Measurements from ENCODE around the gene SH3BP1. TPM values are rescaled to one million over a fixed set of nuclear protein-coding genes. Genes with fewer than 3 reads are reported as not detected.
"Not testable (repeated sequence)": the region's sequence is repeated elsewhere in the genome, so short reads cannot be mapped to it uniquely, and the experiment has no call there.

SH3BP1 gene, protein sequence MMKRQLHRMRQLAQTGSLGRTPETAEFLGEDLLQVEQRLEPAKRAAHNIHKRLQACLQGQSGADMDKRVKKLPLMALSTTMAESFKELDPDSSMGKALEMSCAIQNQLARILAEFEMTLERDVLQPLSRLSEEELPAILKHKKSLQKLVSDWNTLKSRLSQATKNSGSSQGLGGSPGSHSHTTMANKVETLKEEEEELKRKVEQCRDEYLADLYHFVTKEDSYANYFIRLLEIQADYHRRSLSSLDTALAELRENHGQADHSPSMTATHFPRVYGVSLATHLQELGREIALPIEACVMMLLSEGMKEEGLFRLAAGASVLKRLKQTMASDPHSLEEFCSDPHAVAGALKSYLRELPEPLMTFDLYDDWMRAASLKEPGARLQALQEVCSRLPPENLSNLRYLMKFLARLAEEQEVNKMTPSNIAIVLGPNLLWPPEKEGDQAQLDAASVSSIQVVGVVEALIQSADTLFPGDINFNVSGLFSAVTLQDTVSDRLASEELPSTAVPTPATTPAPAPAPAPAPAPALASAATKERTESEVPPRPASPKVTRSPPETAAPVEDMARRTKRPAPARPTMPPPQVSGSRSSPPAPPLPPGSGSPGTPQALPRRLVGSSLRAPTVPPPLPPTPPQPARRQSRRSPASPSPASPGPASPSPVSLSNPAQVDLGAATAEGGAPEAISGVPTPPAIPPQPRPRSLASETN
- 5.0 and 10.4 TPM in 2 replicates for total RNA-seq

DNA sequence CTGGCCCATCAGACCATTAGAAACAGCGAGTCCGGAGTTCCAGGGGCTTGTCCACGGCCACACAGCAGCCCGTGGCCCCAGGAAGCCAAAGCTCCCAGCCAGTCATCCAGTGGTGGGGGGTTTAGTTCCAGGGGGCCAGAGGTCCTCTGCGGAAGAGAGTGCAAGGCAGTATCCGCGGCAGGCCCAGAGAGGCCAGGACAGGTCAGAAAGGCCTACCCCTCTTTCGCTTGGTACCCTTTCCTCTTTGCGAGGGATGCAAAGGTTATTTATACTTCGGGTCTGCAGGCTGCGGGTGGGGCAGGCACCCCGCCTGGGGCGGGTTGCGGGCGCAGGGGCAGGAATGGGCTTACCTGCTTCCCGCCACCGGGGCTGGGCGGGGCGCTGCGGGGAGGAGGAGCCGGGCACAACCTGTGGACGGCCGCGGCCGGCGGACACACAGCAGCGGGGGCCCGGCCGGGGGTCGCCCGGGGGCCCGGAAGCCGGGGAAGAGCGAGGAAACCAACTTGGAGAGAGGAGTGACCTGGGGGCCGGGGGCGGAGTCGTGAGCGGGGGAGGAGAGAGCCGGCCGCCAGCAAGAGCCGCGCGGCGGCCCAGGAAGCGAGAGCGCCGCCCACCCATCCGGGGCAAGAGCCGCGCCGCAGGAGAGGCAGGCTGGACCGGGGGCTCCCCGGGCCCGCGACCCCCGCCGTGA, at the start of gene SH3BP1:
Gene SH3BP1, plus strand, starts transcription at position 600 of the 691 bp plus-strand sequence. CDS start 119 bp downstream, outside the sequence.
- Histone ChIP-seq H3K4me3 (ENCODE audit: low read depth, low read length) (peak within 1 kb of the TSS; percentile 65), H3K27me3 (ENCODE audit: control insufficient read depth, insufficient read depth, low read length) (no peaks in the 10 kb centered on the region), H3K36me3 (ENCODE audit: control insufficient read depth, insufficient read depth, low read length) (no peaks in the 10 kb centered on the region)
- TF ChIP-seq, protein P1, sequence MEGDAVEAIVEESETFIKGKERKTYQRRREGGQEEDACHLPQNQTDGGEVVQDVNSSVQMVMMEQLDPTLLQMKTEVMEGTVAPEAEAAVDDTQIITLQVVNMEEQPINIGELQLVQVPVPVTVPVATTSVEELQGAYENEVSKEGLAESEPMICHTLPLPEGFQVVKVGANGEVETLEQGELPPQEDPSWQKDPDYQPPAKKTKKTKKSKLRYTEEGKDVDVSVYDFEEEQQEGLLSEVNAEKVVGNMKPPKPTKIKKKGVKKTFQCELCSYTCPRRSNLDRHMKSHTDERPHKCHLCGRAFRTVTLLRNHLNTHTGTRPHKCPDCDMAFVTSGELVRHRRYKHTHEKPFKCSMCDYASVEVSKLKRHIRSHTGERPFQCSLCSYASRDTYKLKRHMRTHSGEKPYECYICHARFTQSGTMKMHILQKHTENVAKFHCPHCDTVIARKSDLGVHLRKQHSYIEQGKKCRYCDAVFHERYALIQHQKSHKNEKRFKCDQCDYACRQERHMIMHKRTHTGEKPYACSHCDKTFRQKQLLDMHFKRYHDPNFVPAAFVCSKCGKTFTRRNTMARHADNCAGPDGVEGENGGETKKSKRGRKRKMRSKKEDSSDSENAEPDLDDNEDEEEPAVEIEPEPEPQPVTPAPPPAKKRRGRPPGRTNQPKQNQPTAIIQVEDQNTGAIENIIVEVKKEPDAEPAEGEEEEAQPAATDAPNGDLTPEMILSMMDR (IDR thresholded peaks at IDR 0.05; ENCODE audit: insufficient read depth, low read length, poor library complexity, severe bottlenecking), result no peak
- DNase-seq (ENCODE audit: low read depth), result no peak

DNA sequence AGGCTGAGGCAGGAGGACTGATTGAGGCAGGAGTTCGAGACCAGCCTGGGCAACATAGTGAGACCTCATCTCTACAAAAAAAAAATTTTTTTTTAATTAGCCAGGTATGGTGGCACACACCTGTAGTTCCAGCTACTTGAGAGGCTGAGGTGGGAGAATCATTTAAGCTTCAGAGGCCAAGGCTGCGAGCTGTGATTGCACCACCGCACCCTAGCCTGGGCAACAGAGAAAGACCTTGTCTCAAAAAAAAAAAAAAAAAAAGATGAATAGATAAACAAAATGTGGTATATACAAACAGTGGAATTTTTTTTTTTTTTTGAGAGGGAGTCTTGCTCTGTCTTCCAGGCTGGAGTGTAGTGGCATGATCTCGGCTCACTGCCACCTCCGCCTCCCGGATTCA, 48.4 kb upstream of the SH3BP1 start:
- H3K36me3 ChIP-seq (ENCODE audit: control insufficient read depth, insufficient read depth, low read length); H3K27me3 ChIP-seq (ENCODE audit: control insufficient read depth, insufficient read depth, low read length); H3K4me3 ChIP-seq (ENCODE audit: low read depth, low read length); DNase-seq (ENCODE audit: low read depth): not testable (repeated sequence)

DNA sequence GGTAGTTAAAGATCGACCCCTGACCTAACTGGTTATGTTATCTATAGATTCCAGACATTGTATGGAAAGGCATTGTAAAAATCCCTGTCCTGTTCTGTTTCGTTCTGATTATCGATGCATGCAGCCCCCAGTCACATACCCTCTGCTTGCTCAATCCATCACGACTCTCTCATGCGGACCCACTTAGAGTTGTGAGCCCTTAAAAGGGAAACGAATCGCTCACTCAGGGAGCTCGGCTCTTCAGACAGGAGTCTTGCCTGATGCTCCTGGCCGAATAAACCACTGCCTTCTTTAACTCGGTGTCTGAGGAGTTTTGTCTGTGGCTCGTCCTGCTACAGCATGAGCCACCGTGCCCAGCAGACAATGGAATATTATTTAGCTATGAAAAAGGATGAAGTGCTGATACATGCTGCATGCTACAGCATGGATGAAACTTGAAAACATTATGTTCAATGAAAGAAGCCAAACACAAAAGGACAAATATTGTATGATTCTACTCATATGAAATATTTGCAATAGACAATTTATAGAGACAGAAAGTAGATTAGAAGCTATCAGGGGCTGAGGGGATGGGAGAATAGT, 47.6 kb upstream of the SH3BP1 start:
- H3K36me3 ChIP-seq (ENCODE audit: control insufficient read depth, insufficient read depth, low read length), result no peaks in the 10 kb centered on the region
- peaks cover 2% of the 10 kb centered on the region for H3K27me3 ChIP-seq (ENCODE audit: control insufficient read depth, insufficient read depth, low read length)
- DNase-seq (ENCODE audit: low read depth), result no peak
- TF ChIP-seq, protein P1 (IDR thresholded peaks at IDR 0.05; ENCODE audit: insufficient read depth, low read length, poor library complexity, severe bottlenecking), result no peak
- H3K4me3 ChIP-seq (ENCODE audit: low read depth, low read length), result no peak overlapping the region

DNA sequence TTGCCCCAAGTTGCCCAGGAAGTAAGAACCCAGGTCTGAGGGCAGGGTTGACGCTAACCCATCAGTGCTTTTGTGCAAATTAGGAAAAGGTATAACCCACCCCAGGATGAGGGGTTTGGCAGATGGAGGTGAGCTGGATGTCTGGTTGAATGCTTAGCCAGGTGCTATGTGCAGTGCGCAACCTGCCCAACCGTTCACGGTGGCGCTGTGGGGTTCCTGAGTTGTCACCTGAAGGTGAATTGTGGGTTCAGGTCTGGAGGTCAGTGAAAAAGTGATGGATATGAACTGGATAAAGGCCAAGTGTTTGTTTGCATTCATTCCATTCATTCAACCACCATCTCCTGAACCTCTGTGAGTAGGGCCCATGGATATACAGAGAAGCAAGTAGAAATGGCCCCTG, 45.2 kb upstream of the SH3BP1 start:
- Histone ChIP-seq H3K4me3 (ENCODE audit: low read depth, low read length) (no peak overlapping the region), H3K27me3 (ENCODE audit: control insufficient read depth, insufficient read depth, low read length) (peaks cover 2% of the 10 kb centered on the region), H3K36me3 (ENCODE audit: control insufficient read depth, insufficient read depth, low read length) (no peaks in the 10 kb centered on the region)
- DNase-seq (ENCODE audit: low read depth), result no peak
- TF ChIP-seq, protein P1 (IDR thresholded peaks at IDR 0.05; ENCODE audit: insufficient read depth, low read length, poor library complexity, severe bottlenecking), result no peak

DNA sequence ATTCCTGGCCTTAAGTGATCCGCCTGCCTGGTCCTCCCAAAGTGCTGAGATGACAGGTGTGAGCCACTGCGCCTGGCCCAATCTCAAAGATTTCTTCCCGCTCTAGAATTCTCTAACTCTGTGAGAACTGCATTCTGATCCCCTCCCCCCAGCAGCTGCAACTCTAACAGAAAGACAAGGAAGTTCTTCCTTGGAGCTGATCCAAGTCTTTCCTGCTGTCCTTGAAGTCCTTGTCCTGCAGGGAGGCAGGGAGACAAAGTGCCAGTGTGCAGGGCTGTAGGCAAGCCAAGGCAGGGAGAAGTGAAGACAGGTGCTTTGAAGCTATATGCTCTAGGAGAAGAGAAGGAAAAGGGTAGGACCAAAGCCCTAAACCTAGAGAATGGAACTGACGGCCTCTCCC, 40.3 kb upstream of the SH3BP1 start:
- Histone ChIP-seq H3K36me3 (ENCODE audit: control insufficient read depth, insufficient read depth, low read length) (no peaks in the 10 kb centered on the region), H3K4me3 (ENCODE audit: low read depth, low read length) (no peak overlapping the region), H3K27me3 (ENCODE audit: control insufficient read depth, insufficient read depth, low read length) (peaks cover 2% of the 10 kb centered on the region)
- no peak for DNase-seq (ENCODE audit: low read depth)
- TF ChIP-seq, protein P1 (IDR thresholded peaks at IDR 0.05; ENCODE audit: insufficient read depth, low read length, poor library complexity, severe bottlenecking), result no peak

DNA sequence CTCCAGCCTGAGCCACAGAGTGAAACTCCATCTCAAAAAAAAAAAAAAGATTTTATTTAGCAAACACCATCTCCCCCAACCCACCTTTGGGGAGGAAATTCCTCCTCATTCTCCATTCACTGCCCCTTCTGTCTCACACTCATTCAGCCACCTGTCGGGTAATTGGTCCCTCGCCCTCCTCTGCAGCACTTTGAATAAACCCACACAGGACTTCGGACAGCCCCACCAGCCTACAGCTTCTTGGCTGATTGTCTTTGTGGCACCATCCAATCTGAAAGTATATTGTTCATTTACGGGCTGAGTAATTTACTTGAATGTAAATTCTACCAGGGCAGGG, 38.3 kb upstream of the SH3BP1 start:
- H3K36me3 ChIP-seq (ENCODE audit: control insufficient read depth, insufficient read depth, low read length), result no peaks in the 10 kb centered on the region
- DNase-seq (ENCODE audit: low read depth), result no peak
- TF ChIP-seq, protein P1 (IDR thresholded peaks at IDR 0.05; ENCODE audit: insufficient read depth, low read length, poor library complexity, severe bottlenecking), result no peak
- H3K4me3 ChIP-seq (ENCODE audit: low read depth, low read length), result no peak overlapping the region
- H3K27me3 ChIP-seq (ENCODE audit: control insufficient read depth, insufficient read depth, low read length), result peaks cover 4% of the 10 kb centered on the region

All from kidney epithelial cell (primary cell).